GM12872 (cell line): ENCODE measurements around the gene CLCN4.

ENCODE experiments used
- TF ChIP-seq, protein P1 (sequence below): IDR thresholded peaks from 3 replicates; pipeline ENCODE4 v1.5.1; 2011; ENCODE audit warnings: low read depth, mild to moderate bottlenecking, low read length, moderate library complexity; ENCODE audit not compliant: insufficient read depth

Gene CLCN4

DNA sequence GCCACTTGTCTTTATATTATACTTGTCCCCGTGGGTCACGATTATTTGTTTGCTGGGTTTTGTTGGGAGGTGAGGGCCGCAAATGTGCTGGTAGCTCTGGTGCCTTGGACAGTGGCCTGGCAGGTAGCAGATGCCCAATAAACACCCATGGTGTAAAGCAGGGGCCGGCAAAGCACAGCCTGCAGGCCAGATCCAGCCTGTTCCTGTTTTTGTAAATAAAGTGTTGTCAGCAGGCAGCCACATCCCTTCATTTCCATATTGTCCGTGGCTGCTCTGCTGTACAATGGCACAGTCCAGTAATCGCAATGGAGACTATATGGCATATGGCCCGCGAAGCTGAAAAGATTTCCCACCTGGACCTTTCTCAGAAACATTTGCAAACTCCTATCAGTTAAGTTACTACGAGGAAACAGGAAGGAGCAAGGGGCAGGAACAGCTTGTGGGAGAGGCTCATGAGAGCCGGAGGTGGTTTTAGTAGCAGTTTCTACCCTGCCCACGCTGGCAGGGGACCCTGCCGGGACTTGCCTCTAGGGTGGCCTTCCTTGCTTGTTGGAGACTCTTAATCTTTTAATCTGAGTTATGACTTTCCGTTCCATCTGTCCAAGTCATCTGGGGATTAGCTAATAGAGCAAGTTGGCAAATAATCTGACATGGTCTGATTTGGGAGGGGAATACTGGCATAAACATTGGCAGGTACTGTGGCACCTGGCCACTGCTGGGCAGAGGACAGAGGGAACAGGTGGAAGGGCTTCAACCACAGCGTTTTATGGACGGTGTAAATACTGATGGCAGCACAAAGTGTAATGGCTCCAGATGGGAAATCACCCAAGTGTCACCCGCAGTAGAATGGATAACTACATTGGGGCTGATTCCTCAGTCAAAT is 19.6 kb downstream of the CLCN4 start:
- TF ChIP-seq, protein P1, sequence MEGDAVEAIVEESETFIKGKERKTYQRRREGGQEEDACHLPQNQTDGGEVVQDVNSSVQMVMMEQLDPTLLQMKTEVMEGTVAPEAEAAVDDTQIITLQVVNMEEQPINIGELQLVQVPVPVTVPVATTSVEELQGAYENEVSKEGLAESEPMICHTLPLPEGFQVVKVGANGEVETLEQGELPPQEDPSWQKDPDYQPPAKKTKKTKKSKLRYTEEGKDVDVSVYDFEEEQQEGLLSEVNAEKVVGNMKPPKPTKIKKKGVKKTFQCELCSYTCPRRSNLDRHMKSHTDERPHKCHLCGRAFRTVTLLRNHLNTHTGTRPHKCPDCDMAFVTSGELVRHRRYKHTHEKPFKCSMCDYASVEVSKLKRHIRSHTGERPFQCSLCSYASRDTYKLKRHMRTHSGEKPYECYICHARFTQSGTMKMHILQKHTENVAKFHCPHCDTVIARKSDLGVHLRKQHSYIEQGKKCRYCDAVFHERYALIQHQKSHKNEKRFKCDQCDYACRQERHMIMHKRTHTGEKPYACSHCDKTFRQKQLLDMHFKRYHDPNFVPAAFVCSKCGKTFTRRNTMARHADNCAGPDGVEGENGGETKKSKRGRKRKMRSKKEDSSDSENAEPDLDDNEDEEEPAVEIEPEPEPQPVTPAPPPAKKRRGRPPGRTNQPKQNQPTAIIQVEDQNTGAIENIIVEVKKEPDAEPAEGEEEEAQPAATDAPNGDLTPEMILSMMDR = no peak

DNA sequence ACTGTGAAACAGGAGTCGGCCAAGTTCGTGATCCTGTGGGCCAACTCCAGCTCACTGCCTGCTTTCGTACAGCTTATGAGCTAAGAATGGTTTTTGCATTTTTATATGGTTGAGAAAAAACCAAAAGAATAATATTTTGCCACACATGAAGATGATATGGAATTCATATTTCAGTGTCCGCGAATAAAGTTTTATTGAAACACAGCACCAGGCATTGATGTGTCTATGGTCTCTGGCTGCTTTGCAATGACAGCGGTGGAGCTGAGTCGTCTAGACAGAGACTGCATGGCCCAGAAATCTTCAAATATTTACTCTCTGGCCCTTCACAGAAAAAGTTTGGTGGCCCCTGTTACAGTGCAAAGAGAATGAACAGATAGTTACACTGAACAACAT is 20.2 kb downstream of the CLCN4 start:
- TF ChIP-seq, protein P1 = no peak

GRCh38 chrX:10177601-10178000 is 20.8 kb downstream of the CLCN4 start:
- TF ChIP-seq, protein P1 = no peak

- TF ChIP-seq, protein P1 = no peak
These were observed 22.2 kb downstream of the CLCN4 start for GRCh38 chrX:10178866-10179463.

GRCh38 chrX:10183760-10184159 is 27.0 kb downstream of the CLCN4 start:
- TF ChIP-seq, protein P1 = no peak

GRCh38 chrX:10184411-10184810 is 27.6 kb downstream of the CLCN4 start:
- TF ChIP-seq, protein P1 = no peak

DNA sequence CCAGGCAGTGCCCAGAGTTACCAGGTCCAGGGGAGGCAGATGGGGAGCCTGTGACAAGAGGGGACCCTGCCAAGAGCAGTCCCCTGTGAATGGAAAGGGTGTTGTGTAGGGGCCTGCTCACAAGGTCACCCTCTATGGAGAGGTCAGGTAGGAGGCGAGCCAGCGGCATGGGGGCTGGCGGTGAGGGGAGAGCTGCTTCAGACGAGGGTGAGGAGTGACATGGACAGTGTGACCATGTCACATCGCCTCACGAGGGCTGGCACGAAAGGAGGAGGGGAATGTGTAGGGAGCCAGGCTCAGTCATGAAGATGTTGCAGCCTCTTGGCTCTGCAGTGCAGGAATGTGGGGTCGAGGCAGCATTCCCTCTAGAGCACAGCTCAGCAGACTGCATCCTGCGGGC is 29.6 kb downstream of the CLCN4 start:
- TF ChIP-seq, protein P1 = no peak
